HepG2 (cell line): ENCODE data around the gene SEC11A. TPM values are rescaled to one million over a fixed set of nuclear protein-coding genes. Genes with fewer than 3 reads are reported as not detected.

Experiments used
- AGO1 ChIP-seq: fragments of 200-400 bp; formaldehyde crosslinking; IDR thresholded peaks from 2 replicates; pipeline ENCODE4 v1.6.1; 2017; ENCODE audit warnings: mild to moderate bottlenecking, low read depth, low read length, moderate library complexity; ENCODE audit not compliant: poor library complexity, severe bottlenecking
- CBFB ChIP-seq: sonication (generic); formaldehyde crosslinking; IDR thresholded peaks from 2 replicates; pipeline ENCODE4 v1.4.0; 2020; ENCODE audit warnings: missing genetic modification reagents
- DRAP1 ChIP-seq: IDR thresholded peaks from 2 replicates; pipeline ENCODE4 v1.6.1; 2016; ENCODE audit warnings: missing genetic modification reagents, missing compliant biosample characterization
- ESRRA ChIP-seq: sonication (generic); formaldehyde crosslinking; IDR thresholded peaks from 2 replicates; pipeline ENCODE4 v1.5.1; 2020; ENCODE audit warnings: mild to moderate bottlenecking, low read depth, missing genetic modification reagents
- HDAC6 ChIP-seq: fragments of 200-600 bp; sonication (generic); IDR thresholded peaks from 2 replicates; pipeline ENCODE4 v1.7.0; 2017; ENCODE audit warnings: mild to moderate bottlenecking, antibody characterized with exemption, low read length, low read depth
- HIC2 ChIP-seq: sonication (generic); formaldehyde crosslinking; IDR thresholded peaks from 2 replicates; pipeline ENCODE4 v1.9.0; 2022; ENCODE audit warnings: low read depth, missing genetic modification reagents
- IRF1 ChIP-seq: sonication (generic); formaldehyde crosslinking; IDR thresholded peaks from 2 replicates; pipeline ENCODE4 v1.4.0; 2020; ENCODE audit warnings: low read depth, mild to moderate bottlenecking, missing genetic modification reagents
- JUN ChIP-seq: sonication (generic); formaldehyde crosslinking; IDR thresholded peaks from 2 replicates; pipeline ENCODE4 v1.4.0; 2020; ENCODE audit warnings: mild to moderate bottlenecking, missing genetic modification reagents
- KLF11 ChIP-seq: IDR thresholded peaks from 2 replicates; pipeline ENCODE4 v1.6.1; 2016; ENCODE audit warnings: missing compliant biosample characterization
- NFIC ChIP-seq: IDR thresholded peaks from 2 replicates; pipeline ENCODE4 v1.6.1; 2012; ENCODE audit warnings: mild to moderate bottlenecking, low read length, inconsistent platforms
- NRL ChIP-seq: sonication (generic); formaldehyde crosslinking; IDR thresholded peaks from 2 replicates; pipeline ENCODE4 v1.5.0; 2020; ENCODE audit warnings: missing genetic modification reagents, mild to moderate bottlenecking, moderate library complexity, borderline replicate concordance
- ZFY ChIP-seq: sonication (generic); formaldehyde crosslinking; IDR thresholded peaks from 2 replicates; pipeline ENCODE4 v1.4.0; 2020; ENCODE audit warnings: missing genetic modification reagents
- ZHX2 ChIP-seq, 2 experiments: sonication (generic) in 1 of 2; formaldehyde crosslinking in 1 of 2; IDR thresholded peaks; 2 replicates each; pipeline versions ENCODE4 v1.6.1 to v1.9.0; 2014 to 2022; ENCODE audit warnings: antibody characterized with exemption in 1 of 2, borderline replicate concordance in 1 of 2, inconsistent platforms in 1 of 2, low read depth in 1 of 2, missing genetic modification reagents in 1 of 2
- ZNF749 ChIP-seq: sonication (generic); formaldehyde crosslinking; IDR thresholded peaks from 2 replicates; pipeline ENCODE4 v1.8.0; 2022; ENCODE audit warnings: mild to moderate bottlenecking, missing genetic modification reagents, moderate library complexity, borderline replicate concordance
- ZNF891 ChIP-seq: sonication (generic); formaldehyde crosslinking; IDR thresholded peaks from 2 replicates; pipeline ENCODE4 v1.5.0; 2020; ENCODE audit warnings: mild to moderate bottlenecking, missing genetic modification reagents
- polyA plus RNA-seq, 8 experiments: library from polyadenylated mRNA; depleted of rRNA in 3 of 8; stranded (reverse) in 7 of 8; unstranded in 1 of 8; fragments of >200 nt; fragmentation: Illumina TruSeq in 4 of 8; extraction: Trizol in 4 of 8; gene quantifications; 2 replicates each; pipeline versions ENCODE4 v1.2.1 to v1.2.3, GENCODE V29; 2011 to 2016; ENCODE audit warnings: low read depth in 4 of 8, missing spikeins in 1 of 8, mixed read lengths in 1 of 8; ENCODE audit not compliant: insufficient read depth in 1 of 8
- total RNA-seq, 5 experiments: library from RNA; depleted of rRNA; stranded (reverse); fragments of >200 nt; fragmentation: Illumina TruSeq; extraction: Trizol; gene quantifications; 2 replicates each; pipeline ENCODE4 v1.2.3, GENCODE V29; 2016; ENCODE audit warnings: low read depth in 1 of 5

The SEC11A gene
- total and polyA plus RNA-seq, 2 of the 13 experiments (the other 11 are each of a cell fraction or from before 2014, with no cell fraction given): 141 to 230 TPM

GRCh38 chr15:84658080-84658787, 57.7 kb downstream of the SEC11A start, which contains the start of gene NMB (continued):
- no peak for TF ChIP-seq ZHX2 (IDR thresholded peaks at IDR 0.05; ENCODE audit: low read depth)
- TF ChIP-seq ZHX2 (CRISPR knock-in tag; IDR thresholded peaks at IDR 0.05; ENCODE audit: borderline replicate concordance): no peak
- TF ChIP-seq AGO1: peak; percentile 70
- TF ChIP-seq JUN: no peak
- TF ChIP-seq IRF1 (CRISPR knock-in tag): no peak
- no peak for TF ChIP-seq HDAC6
- TF ChIP-seq CBFB (CRISPR knock-in tag): 0 out of 2 replicates have a peak, but pooled peaks have one; percentile 29
- TF ChIP-seq ESRRA (CRISPR knock-in tag): no peak
- TF ChIP-seq ZNF891 (CRISPR knock-in tag): no peak
- TF ChIP-seq NRL: no peak
- TF ChIP-seq KLF11 (CRISPR knock-in tag): no peak
- TF ChIP-seq HIC2 (CRISPR knock-in tag): peak; percentile 53; the same call in 1 of the 2 replicates
- peak; percentile 49 for TF ChIP-seq ZFY (CRISPR knock-in tag)
- TF ChIP-seq NFIC: 0 out of 2 replicates have a peak, but pooled peaks have one; percentile 49
- peak; percentile 65 for TF ChIP-seq DRAP1
- TF ChIP-seq ZNF749: 0 out of 2 replicates have a peak, but pooled peaks have one; percentile 28
